Endothelial cell of umbilical vein (primary cell): Measurements from ENCODE around the gene DIP2B. TPM values are rescaled to one million over a fixed set of nuclear protein-coding genes. Genes with fewer than 3 reads are reported as not detected.
A peak's percentile ranks its signal among the peaks of the same experiment; 100 is the strongest.

Source experiments
- BruUV-seq: library from RNA; stranded (reverse); fragments of 400-500 nt; replicated peaks from 2 replicates; lab custom pipeline; 2021; lab: Mats Ljungman, UMichigan
- CTCF ChIA-PET: fragments of 300-600, 350-600 bp; sonication (Branson Sonifier 250); formaldehyde crosslinking; loops from one replicate; lab custom pipeline; 2021; ENCODE audit warnings: antibody characterized with exemption, inconsistent platforms; lab: Charles Lee
- POLR2A ChIA-PET: fragments of 300-600, 350-600 bp; sonication (Branson Sonifier 250); formaldehyde crosslinking; loops from one replicate; lab custom pipeline; 2021; ENCODE audit warnings: antibody characterized with exemption, inconsistent platforms; lab: Charles Lee
- DNase-seq: peaks from one replicate; pipeline ENCODE4 v3.0.0-alpha.2; 2011; ENCODE audit warnings: low read depth, low spot score
- FAIRE-seq: peaks from 2 replicates; lab custom pipeline; 2011; peaks lifted over from hg19 to GRCh38; lab: Jason Lieb, UNC
- H2AFZ ChIP-seq: 2 replicates; pipeline ENCODE4 v1.6.0; 2012; ENCODE audit warnings: low read depth, low read length, control low read depth, inconsistent platforms
- H3K27ac ChIP-seq: 2 replicates; pipeline ENCODE4 v1.5.1; 2011; ENCODE audit warnings: low read depth, mild to moderate bottlenecking, control low read depth, low read length, moderate library complexity; ENCODE audit not compliant: insufficient read depth
- H3K27me3 ChIP-seq, 2 experiments: 2 replicates each; pipeline versions ENCODE4 v1.6.0 to v1.6.1; 2011; ENCODE audit warnings: low read length in 2 of 2, mixed read lengths in 1 of 2; ENCODE audit not compliant: control insufficient read depth in 2 of 2, insufficient read depth in 2 of 2
- H3K36me3 ChIP-seq, 2 experiments: 2 replicates in 1 of 2; 3 replicates in 1 of 2; pipeline ENCODE4 v1.5.1; 2011; ENCODE audit warnings: low read length in 2 of 2, mild to moderate bottlenecking in 1 of 2, moderate library complexity in 1 of 2; ENCODE audit not compliant: control insufficient read depth in 2 of 2, insufficient read depth in 2 of 2; ENCODE audit errors: extremely low read depth in 1 of 2
- H3K4me1 ChIP-seq: 3 replicates; pipeline ENCODE4 v1.5.1; 2011; ENCODE audit warnings: mild to moderate bottlenecking, low read length; ENCODE audit not compliant: control insufficient read depth, insufficient read depth; ENCODE audit errors: extremely low read depth
- H3K4me2 ChIP-seq: 2 replicates; pipeline ENCODE4 v1.6.1; 2011; ENCODE audit warnings: low read length, control low read depth, mixed read lengths; ENCODE audit not compliant: insufficient read depth
- H3K4me3 ChIP-seq, 3 experiments: fragments of 200-600 bp in 1 of 3; sonication (generic), shearing (Covaris generic) in 1 of 3; replicated peaks in 1 of 3; 2 replicates each; pipeline ENCODE4 v1.5.1; 2011 to 2016; ENCODE audit warnings: control low read depth in 3 of 3, low read length in 3 of 3, mild to moderate bottlenecking in 2 of 3, inconsistent platforms in 1 of 3, low read depth in 1 of 3, moderate library complexity in 1 of 3; ENCODE audit not compliant: insufficient read depth in 1 of 3
- H3K79me2 ChIP-seq: 2 replicates; pipeline ENCODE4 v1.6.0; 2012; ENCODE audit warnings: low read length, inconsistent platforms; ENCODE audit not compliant: control insufficient read depth, insufficient read depth
- H3K9ac ChIP-seq: replicated peaks from 2 replicates; pipeline ENCODE3; 2011; ENCODE audit warnings: low read length, control low read depth; ENCODE audit not compliant: insufficient read depth; ENCODE audit errors: extremely low read depth
- H3K9me1 ChIP-seq: replicated peaks from 3 replicates; pipeline ENCODE4 v1.6.0; 2011; ENCODE audit warnings: mild to moderate bottlenecking, low read length; ENCODE audit not compliant: control insufficient read depth, insufficient read depth; ENCODE audit errors: extremely low read depth
- H3K9me3 ChIP-seq: replicated peaks from 2 replicates; pipeline ENCODE4 v1.5.1; 2012; ENCODE audit warnings: low read length, inconsistent platforms; ENCODE audit not compliant: control insufficient read depth, insufficient read depth
- H4K20me1 ChIP-seq: replicated peaks from 2 replicates; pipeline ENCODE3; 2011; ENCODE audit warnings: mild to moderate bottlenecking, low read length; ENCODE audit not compliant: control insufficient read depth, insufficient read depth; ENCODE audit errors: extremely low read depth
- CTCF ChIP-seq, 2 donors: IDR thresholded peaks; 1 replicate in 1 of 2; 2 replicates in 1 of 2; pipeline ENCODE4 v1.5.1; 2011; ENCODE audit warnings: low read length in 2 of 2, mild to moderate bottlenecking in 2 of 2, moderate library complexity in 2 of 2, control low read depth in 1 of 2, inconsistent platforms in 1 of 2, low read depth in 1 of 2; ENCODE audit not compliant: insufficient read depth in 1 of 2; ENCODE audit errors: extremely low read depth in 1 of 2
- EZH2 ChIP-seq: IDR thresholded peaks from 2 replicates; pipeline ENCODE4 v1.6.1; 2012; ENCODE audit warnings: borderline replicate concordance, low read depth, mild to moderate bottlenecking, moderate library complexity, low read length, inconsistent platforms; ENCODE audit not compliant: severe bottlenecking
- FOS ChIP-seq: IDR thresholded peaks from 2 replicates; pipeline ENCODE4 v1.6.1; 2011; ENCODE audit warnings: mild to moderate bottlenecking, low read length, moderate library complexity, borderline replicate concordance; ENCODE audit not compliant: insufficient read depth
- GATA2 ChIP-seq: IDR thresholded peaks from 2 replicates; pipeline ENCODE4 v1.7.0; 2011; ENCODE audit warnings: low read depth, mild to moderate bottlenecking, moderate library complexity, mixed read lengths, low read length; ENCODE audit not compliant: insufficient read length, insufficient read depth
- JUN ChIP-seq: IDR thresholded peaks from 2 replicates; pipeline ENCODE4 v1.6.1; 2011; ENCODE audit warnings: borderline replicate concordance, low read depth; ENCODE audit not compliant: insufficient read length, insufficient read depth
- MAX ChIP-seq: IDR thresholded peaks from 2 replicates; pipeline ENCODE4 v1.6.1; 2011; ENCODE audit not compliant: insufficient read depth, insufficient read length
- MYC ChIP-seq: IDR thresholded peaks from one replicate; pipeline ENCODE4 v1.6.1; 2011; ENCODE audit warnings: mild to moderate bottlenecking, low read depth, low read length
- POLR2A ChIP-seq: IDR thresholded peaks from 2 replicates; pipeline ENCODE4 v1.6.1; 2012; ENCODE audit warnings: low read depth, mild to moderate bottlenecking, control low read depth, low read length
- POLR2AphosphoS5 ChIP-seq: IDR thresholded peaks from 2 replicates; pipeline ENCODE4 v1.6.1; 2012; ENCODE audit warnings: low read depth, mild to moderate bottlenecking, control low read depth, low read length, moderate library complexity; ENCODE audit not compliant: insufficient read depth
- dilution Hi-C: fragments of 300-500 bp; cut with MboI; formaldehyde crosslinking; loops from one replicate; pipeline ENCODE4 v1.15.0; 2019; ENCODE audit warnings: low sequenced_read_pairs; ENCODE audit not compliant: extremely low pct_ligation_motif_present
- intact Hi-C: fragments of 100-400 bp; cut with micrococcal nuclease; formaldehyde crosslinking; loops from one replicate; pipeline ENCODE4 v1.10.0; 2022
- polyA plus RNA-seq, 4 experiments: library from polyadenylated mRNA; depleted of rRNA in 3 of 4; stranded (reverse) in 3 of 4; unstranded in 1 of 4; fragments of >200 nt; gene quantifications; 2 replicates each; pipeline versions ENCODE4 v1.2.1 to v1.2.3, GENCODE V29; 2011 to 2012; ENCODE audit warnings: missing spikeins in 1 of 4
- total RNA-seq: library from RNA; stranded (reverse); gene quantifications from 2 replicates; pipeline ENCODE4 v1.2.3, GENCODE V29; 2021

The DIP2B gene
- total and polyA plus RNA-seq, 2 donors (not counting 3 experiments of a cell fraction or from before 2014, with no cell fraction given), result 14.5 to 28.0 TPM

GRCh38 chr12:50614167-50614759, 109.5 kb downstream of the DIP2B start:
- DNase-seq, result peak; percentile 51
- intact Hi-C loops, result no loop called here

GRCh38 chr12:50615145-50615906, 110.5 kb downstream of the DIP2B start:
- no TSS peak for BruUV-seq
- Histone ChIP-seq H3K4me1 (peaks cover 8% of the 10 kb centered on the region), H3K9me3 (no peaks in the 10 kb centered on the region), H3K79me2 (peaks cover 5% of the 10 kb centered on the region), H3K27ac (no peak overlapping the region), H2AFZ (no peak overlapping the region), H3K4me3 (no peak overlapping the region), H3K4me2 (no peak overlapping the region), H3K9ac (no peak overlapping the region), H3K36me3 (no peaks in the 10 kb centered on the region), H3K9me1 (no peaks in the 10 kb centered on the region), H3K27me3 (no peaks in the 10 kb centered on the region), H4K20me1 (peaks cover 4% of the 10 kb centered on the region)
- DNase-seq (no peak), FAIRE-seq (no peak)
- TF ChIP-seq JUN (no peak), GATA2 (no peak), EZH2 (no peak), POLR2AphosphoS5 (no peak), CTCF (IDR thresholded peaks at IDR 0.05; ENCODE audit: extremely low read depth in 1 of 2, insufficient read depth in 1 of 2, low read depth in 1 of 2, low read length in 2 of 2) (no peak), POLR2A (no peak), MAX (no peak), MYC (no peak), FOS (no peak)
- dilution Hi-C loops, result no loop called here
- ChIA-PET POLR2A (no interaction called here), CTCF (interaction anchor here (1.0 to 2.0 kb wide), 3 partner anchors 11 to 111 kb away, joined by 4 to 5 read pairs (median 4); partner anchors contain the start of gene DIP2B)
- intact Hi-C loops, result no loop called here

More at GRCh38 chr12:50614167-50614759, 109.5 kb downstream of the DIP2B start:
- Histone ChIP-seq H3K9me1 (no peaks in the 10 kb centered on the region), H3K4me1 (peaks cover 17% of the 10 kb centered on the region), H3K4me2 (no peak overlapping the region), H3K36me3 (no peaks in the 10 kb centered on the region), H3K27me3 (no peaks in the 10 kb centered on the region), H3K9ac (no peak overlapping the region), H3K27ac (no peak overlapping the region), H3K79me2 (peaks cover 4% of the 10 kb centered on the region), H2AFZ (no peak overlapping the region), H3K4me3 (no peak overlapping the region), H3K9me3 (no peaks in the 10 kb centered on the region), H4K20me1 (peaks cover 4% of the 10 kb centered on the region)
- BruUV-seq, result no TSS peak
- no peak for FAIRE-seq
- TF ChIP-seq FOS (peak; percentile 49), MAX (no peak), JUN (peak; percentile 40)
- POLR2A ChIA-PET, result no interaction called here
- CTCF ChIA-PET, result interaction anchor here (1.0 to 2.0 kb wide), 3 partner anchors 10 to 110 kb away, joined by 4 to 5 read pairs (median 4); partner anchors contain the start of gene DIP2B
- dilution Hi-C loops, result no loop called here
